Measurements from ENCODE around the gene PPFIA1.

GRCh38 chr11:70241709-70242108 lies 28.8 kb upstream of the PPFIA1 start:
- TF ChIP-seq JUN (IDR thresholded peaks at IDR 0.05; ENCODE audit: low read depth, low read length) (no peak), RNF2 (IDR thresholded peaks at IDR 0.05; ENCODE audit: borderline replicate concordance, low read depth, low read length, missing control alignments, poor library complexity, severe bottlenecking) (no peak)
- TF ChIP-seq, protein P1, sequence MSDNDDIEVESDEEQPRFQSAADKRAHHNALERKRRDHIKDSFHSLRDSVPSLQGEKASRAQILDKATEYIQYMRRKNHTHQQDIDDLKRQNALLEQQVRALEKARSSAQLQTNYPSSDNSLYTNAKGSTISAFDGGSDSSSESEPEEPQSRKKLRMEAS (IDR thresholded peaks at IDR 0.05) = no peak

Measured in H1 (cell line).